Suprapubic skin (tissue), 3 donors: ENCODE data around the gene PITX1.

Experiments
- POLR2A ChIP-seq, 2 donors: fragments of 450-650 bp; IDR thresholded peaks; one replicate each; pipeline ENCODE4 v1.6.1; 2017; ENCODE audit warnings: antibody characterized with exemption in 2 of 2, mild to moderate bottlenecking in 2 of 2, moderate library complexity in 2 of 2
- TF ChIP-seq, protein P1 (sequence below), 2 donors: fragments of 200-600 bp in 1 of 2; fragments of 450-650 bp in 1 of 2; sonication (generic) in 1 of 2; IDR thresholded peaks; one replicate each; pipeline ENCODE4 v1.5.1; 2016 to 2019; ENCODE audit warnings: antibody characterized with exemption in 2 of 2, mild to moderate bottlenecking in 1 of 2, moderate library complexity in 1 of 2

DNA sequence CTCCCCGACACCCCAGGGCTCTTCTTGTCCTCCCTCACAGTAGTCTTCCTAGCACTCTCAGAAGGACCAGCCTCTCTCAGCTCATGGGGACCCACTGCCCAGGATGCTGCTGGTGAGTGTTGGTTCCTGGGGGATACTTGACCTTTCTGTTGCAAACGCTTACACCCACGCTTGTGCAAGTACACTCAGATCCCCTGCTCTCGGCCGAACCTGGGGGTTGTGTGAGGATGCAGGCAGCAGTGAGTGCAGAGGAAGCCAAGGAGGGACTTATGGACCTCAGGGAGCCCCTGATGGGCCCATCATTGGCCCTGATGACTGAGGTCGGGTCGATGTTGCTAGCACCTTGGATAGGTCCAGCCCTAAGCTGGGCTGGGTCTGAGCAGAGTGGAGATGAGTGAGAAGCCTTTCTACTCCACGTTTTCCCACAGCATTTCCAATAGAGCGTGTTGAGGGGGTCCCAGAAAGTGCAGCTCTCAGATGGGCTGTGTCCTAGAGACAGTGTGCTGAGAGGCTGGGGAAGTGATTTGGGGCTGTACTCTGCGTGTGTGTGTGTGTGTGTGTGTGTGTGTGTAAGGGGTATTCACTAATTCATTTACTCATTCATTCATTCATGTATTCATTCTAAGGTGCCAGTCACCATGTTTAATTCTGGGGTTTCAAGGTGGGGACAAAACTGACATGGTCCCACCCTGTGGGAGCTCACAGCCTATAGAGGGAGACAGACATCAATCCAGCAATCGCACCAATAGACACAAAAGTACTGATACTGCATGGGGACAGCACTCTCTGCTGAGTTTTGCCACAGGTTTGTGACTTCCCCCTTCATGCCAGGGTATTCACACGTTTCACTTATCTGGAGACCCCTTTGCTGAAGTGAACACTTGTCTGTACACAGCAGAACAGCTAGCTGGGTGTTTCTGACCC lies 25.2 kb upstream of the PITX1 start:
- TF ChIP-seq, protein P1, sequence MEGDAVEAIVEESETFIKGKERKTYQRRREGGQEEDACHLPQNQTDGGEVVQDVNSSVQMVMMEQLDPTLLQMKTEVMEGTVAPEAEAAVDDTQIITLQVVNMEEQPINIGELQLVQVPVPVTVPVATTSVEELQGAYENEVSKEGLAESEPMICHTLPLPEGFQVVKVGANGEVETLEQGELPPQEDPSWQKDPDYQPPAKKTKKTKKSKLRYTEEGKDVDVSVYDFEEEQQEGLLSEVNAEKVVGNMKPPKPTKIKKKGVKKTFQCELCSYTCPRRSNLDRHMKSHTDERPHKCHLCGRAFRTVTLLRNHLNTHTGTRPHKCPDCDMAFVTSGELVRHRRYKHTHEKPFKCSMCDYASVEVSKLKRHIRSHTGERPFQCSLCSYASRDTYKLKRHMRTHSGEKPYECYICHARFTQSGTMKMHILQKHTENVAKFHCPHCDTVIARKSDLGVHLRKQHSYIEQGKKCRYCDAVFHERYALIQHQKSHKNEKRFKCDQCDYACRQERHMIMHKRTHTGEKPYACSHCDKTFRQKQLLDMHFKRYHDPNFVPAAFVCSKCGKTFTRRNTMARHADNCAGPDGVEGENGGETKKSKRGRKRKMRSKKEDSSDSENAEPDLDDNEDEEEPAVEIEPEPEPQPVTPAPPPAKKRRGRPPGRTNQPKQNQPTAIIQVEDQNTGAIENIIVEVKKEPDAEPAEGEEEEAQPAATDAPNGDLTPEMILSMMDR (IDR thresholded peaks at IDR 0.05): no peak
- no peak for TF ChIP-seq POLR2A (IDR thresholded peaks at IDR 0.05)
